GM18858 (cell line): Measurements from ENCODE around the gene CDH24.

Source experiments
- ATAC-seq: cut with Tn5 transposase; IDR thresholded peaks from one replicate; pipeline ENCODE4 v1.9.1; 2021; ENCODE audit not compliant: unreplicated experiment

CDH24 gene

DNA sequence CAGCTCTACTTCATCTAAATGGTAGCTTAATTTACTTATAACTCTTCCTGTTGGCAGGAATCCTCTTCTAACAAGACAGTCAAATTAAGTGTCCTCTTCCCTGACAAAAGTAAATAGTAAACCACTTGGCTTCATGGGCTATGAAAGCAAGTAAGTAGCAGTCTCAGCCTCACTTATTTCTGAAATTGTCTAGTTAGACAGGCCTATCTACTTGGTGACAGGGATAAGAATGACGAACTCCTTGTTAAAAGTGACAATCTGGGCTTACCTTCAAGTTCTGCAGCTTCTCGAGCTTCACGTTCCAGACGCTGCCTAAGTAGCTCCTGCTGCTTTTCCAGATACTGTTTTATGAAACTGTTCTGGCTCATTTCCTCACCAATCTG, 32.9 kb upstream of the CDH24 start:
- no peak for ATAC-seq

- ATAC-seq: no peak
These were observed 32.4 kb upstream of the CDH24 start for GRCh38 chr14:23089498-23090253.

DNA sequence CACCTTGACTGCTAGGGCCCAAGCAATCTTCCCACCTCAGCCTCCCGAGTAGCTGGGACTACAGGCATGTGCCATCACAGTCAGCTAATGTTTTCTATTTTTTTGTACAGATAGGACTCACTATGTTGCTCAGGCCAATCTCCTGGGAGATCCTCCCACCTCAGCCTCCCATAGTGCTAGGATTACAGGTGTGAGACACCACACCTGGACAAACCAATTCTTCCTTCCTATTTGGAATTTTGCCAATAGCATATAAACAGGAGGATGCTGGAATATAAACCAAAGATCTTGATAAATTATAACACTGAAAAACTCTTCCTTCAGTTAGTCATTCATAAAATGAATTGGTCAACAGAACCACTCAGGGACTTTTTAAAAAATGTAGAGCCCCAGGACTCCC, 29.2 kb upstream of the CDH24 start:
- ATAC-seq: no peak

GRCh38 chr14:23085458-23085857, 28.1 kb upstream of the CDH24 start:
- ATAC-seq: no peak

- no peak for ATAC-seq
These were observed 23.2 kb upstream of the CDH24 start for GRCh38 chr14:23080474-23080873.

DNA sequence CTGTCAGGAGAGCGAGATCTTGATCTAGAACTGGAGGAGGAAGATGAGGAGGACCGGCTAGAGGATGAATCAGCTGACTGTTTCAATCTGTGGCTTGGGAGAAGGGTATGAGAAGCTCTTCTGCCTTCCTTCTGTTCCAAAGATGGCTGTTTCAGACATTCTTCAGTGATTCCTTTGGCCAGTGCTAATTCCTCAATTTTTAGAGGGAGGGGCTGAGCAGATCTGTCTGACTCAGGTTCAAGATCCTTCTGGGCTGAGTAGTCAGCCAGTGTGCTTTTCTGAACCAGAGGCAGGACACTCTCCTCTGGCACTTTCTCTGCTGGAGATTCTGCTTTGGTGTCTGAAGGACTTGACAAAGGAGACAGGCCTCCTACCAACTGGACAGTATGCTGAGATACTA, 22.4 kb upstream of the CDH24 start:
- no peak for ATAC-seq

DNA sequence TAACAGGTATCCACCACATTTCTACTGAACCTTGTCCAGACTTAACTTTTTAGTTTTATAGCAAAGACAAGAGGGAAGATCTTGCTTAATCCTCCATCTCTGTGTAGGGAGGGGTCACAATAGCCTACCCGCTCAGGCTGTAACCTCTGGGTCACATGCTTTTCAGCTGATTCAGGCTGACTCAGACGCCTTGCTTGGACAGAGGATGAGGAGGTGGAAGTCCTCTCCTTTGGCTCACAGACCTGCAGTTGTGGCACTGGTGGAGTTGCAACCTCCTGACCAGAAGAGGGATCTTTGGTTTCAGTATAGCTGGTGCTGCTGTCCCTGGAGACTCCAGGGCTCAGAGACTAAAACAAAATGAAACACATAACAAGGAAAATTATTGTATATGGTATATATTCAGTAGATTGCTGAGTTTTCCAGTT, 21.4 kb upstream of the CDH24 start:
- no peak for ATAC-seq

DNA sequence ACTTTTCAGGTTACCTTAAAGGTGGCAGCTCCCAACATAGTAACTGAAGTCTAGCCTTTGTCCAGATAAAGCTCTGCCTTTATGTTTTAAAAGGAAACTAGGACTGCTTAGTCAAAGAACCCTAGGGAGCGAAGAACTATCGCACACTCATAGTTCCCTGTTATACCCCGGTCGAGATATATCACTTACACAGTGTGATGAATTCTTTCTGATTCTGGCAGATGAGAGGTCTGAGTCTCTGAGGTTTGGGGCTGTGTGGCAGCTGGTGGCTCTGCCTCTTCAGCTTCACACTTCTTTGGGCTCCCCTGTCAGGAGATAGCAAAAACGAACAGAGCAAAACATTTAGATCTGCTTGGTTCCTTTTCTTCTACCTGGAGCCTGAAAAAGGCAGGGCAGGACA, 20.6 kb upstream of the CDH24 start:
- ATAC-seq: no peak

DNA sequence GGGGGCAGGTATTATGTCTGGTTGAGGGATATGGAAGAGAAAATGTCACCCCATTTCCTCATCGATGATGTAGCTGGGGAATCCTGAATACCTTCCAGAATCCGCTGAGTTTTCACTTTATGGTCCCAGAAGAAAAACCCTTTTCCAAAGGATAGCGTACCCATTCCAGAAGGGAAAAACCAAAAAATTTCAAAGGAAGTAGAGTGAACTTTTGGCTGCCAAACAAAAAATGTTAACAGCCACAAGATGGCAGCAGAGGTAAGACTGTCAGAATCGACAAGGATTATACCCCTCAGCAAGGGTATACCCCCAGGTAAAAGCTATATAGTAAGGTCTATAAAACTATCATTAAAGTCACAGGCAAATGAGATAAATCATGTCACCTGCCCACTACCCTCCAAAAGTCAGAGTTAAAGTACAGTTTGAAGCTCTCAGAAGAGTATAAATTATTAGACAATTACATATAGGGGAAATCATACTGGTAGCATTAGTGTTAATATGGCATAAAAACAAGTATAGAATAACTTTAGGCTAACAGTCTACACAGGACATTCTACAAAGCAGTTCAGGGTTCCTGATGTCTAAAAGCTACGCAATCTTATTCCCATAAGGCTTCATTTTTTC, 19.6 kb upstream of the CDH24 start:
- no peak for ATAC-seq

DNA sequence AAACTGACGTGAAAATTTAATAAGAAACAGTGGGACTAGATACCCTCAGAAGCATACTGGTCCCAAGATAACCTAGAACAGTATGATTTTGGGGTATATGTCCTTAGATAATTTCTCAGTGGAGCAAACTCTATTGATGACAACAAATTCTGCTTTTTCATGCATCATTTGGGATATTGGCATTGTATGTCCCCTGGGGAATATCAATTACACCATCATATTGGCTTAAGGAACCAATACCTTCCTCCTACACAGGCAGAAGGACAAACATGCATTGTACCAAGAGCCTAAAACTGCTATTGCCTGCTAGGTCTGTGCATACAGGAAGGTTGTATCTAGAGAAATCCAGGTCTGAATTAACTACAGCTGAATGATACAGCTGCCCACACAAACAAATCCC, 17.6 kb upstream of the CDH24 start:
- ATAC-seq: no peak

GRCh38 chr14:23071921-23072539, 14.7 kb upstream of the CDH24 start:
- no peak for ATAC-seq

DNA sequence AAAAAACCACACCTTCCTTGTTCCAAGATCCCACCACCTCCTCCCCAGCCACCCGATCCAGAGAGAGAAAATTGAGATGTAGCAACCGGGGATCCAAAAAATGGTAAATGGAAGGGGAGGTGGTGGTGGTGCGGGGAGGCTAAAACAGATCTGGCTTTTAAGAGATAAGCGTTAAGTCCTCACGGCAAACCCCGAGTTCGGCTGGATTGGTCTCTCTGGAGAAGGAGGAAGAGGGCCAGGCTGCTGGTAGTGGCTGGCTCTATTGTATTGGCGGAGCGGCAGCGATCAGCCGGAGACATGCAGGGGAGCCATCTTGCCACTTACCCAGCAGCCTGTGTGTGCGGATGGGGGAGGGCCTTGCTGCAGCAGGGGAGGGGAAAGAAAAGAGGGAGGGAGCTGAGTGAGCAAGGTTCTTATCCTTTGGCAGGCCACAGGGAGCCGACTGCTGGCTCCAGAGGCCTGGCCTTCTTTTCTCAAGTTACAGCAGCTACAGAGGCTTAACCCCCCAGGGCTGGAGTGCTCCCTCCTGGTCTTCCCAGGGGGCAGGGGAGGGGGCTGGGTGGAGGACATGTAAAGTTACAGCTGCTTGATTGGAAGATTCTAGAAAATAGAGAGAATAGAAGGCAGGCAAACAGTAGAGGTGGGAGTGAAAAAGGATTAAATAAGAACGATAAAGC, 14.1 kb upstream of the CDH24 start:
- ATAC-seq: peak; percentile 75

DNA sequence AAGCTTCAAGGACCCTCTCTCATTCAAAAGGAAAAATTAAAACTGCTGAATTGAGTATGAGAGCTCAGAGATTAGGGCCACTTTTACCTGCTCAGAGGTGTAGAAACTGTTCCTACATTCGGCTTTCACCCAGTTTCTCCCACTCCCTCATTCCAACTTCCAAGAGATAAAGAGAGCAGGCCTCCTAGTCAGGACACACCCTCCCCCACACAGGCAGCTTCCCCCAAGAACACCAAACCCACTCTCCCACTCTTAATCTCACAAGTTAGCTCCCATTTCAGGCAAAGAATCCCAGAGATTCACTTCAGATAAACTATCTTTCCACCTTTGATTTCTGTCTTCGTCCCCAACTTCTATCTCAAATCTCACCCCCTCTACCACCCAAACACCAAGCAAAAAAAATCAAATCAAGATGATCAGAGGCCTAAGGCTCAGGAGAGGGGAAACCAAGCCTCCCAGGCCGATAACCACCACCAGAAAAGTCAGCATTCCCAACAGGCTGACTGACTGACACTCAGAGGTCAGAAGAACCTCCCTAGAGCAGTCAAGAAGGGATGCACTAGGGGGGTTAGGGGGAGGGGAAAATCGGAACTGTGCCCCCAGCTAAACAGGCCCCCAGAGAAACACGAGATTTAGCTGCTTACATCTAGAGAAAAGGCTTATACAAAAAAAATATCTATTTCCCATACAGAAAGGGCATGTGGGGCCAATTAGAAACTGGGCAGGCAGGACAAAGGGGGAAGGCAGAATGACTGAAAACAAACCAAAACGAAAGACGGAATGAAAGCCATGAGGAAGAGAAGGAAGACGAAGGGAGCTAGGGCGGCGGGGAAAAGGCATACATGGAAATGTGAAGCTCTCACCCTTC, 13.2 kb upstream of the CDH24 start:
- no peak for ATAC-seq

DNA sequence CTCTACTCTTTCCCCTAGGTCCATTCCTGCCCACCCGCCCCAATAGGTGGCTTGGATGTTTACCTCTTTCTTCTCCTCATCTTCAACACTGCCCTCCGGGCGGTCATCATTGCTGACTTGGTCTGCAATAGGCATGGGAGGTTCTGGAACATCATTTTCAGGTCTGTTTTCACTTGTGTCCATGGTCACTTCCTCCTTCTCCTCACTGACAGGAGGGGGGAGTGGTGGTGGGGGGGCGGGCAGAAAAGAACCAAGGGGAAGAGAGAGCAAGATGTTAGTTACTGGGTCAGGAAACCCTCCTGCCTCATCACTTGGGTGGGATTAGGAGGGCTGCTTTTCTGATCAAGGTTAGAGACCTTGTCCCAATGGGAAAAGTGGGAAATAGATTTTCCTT, 12.1 kb upstream of the CDH24 start:
- no peak for ATAC-seq

GRCh38 chr14:23068789-23069412, 11.6 kb upstream of the CDH24 start:
- peak; percentile 64 for ATAC-seq

DNA sequence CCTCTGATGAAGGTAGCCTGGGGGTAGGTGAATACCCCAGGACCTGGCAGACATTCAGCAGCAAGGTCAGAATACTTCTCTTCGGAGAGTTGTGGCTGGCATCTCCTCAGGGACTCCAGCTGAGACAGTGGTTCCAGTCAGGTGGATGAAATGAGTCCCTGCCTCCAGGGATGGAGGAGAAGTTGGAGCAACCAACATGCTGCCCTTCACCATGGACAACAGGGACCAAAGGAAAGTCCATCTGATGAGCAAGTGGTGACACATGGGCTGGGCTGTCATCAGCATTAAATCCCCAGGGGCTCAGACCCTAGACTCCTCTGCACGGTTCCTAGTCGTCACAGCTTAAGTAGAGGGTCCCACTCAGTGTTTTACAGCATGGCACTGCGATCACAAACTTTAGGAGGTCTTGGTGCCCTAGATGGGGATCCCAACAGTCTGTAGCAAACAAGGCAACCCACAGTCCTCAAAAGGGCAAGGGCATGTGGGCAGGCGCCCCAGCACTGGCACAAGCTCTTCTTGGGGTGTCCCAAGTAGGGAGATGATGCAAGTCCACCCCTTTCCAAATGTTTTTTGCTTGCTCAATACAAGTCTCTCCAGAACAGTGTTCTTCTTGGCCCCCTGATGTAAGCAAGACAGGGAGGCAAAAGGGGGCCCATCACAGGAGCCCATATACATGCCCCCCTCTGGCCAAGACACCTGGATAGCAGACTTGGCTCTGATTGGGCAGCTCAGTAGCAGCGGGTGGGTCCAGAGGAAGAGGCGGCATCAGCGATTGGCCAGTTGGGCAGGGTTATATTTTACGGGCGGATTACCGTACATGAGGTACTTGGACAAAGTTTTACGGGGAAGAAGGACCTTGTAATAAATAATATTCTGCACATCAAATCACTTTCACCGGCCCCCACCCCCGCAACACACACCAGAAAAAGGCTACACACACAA, 10.8 kb upstream of the CDH24 start:
- no peak for ATAC-seq

- ATAC-seq: no peak
These were observed 9.8 kb upstream of the CDH24 start for GRCh38 chr14:23066855-23067744.

GRCh38 chr14:23066368-23066767, 9.0 kb upstream of the CDH24 start:
- no peak for ATAC-seq
